HCT116 (cell line): Measurements from ENCODE around the gene MCRIP1. TPM values are rescaled to one million over a fixed set of nuclear protein-coding genes. Genes with fewer than 3 reads are reported as not detected.

Experiments used
- ATAC-seq: fragments of 200-7000 bp; cut with Tn5 transposase; 2 replicates; pipeline ENCODE4 v1.9.1; 2020; ENCODE audit warnings: mild to moderate bottlenecking, moderate library complexity
- BruUV-seq: library from RNA; stranded (reverse); fragments of 400-500 nt; replicated peaks from 2 replicates; lab custom pipeline; 2021; lab: Mats Ljungman, UMichigan
- CTCF ChIA-PET: fragments of 300-600 bp; sonication (Branson Sonifier 250); formaldehyde crosslinking; loops from one replicate; lab custom pipeline; 2021; ENCODE audit warnings: antibody characterized with exemption; lab: Charles Lee
- POLR2A ChIA-PET: fragments of 300-600, 350-600 bp; sonication (Branson Sonifier 250); formaldehyde crosslinking; loops from one replicate; lab custom pipeline; 2021; ENCODE audit warnings: antibody characterized with exemption; lab: Charles Lee
- RAD21 ChIA-PET, 2 experiments: fragments of 300-600 bp; sonication (Branson Sonifier 250); formaldehyde crosslinking; loops; one replicate each; lab custom pipeline; 2023; ENCODE audit warnings: low total read pairs in 2 of 2; ENCODE audit not compliant: uncharacterized antibody in 2 of 2, unreplicated experiment in 2 of 2, low non-redundant PET in 1 of 2; lab: Charles Lee
- DNase-seq: peaks from one replicate; pipeline ENCODE4 v3.0.0-alpha.2; 2010; ENCODE audit warnings: low read depth, low spot score
- H2AFZ ChIP-seq: fragments of 200-600 bp; shearing (Covaris generic), sonication (generic); 2 replicates; pipeline ENCODE4 v1.6.1; 2017; ENCODE audit warnings: low read depth, mixed run types, mixed read lengths, antibody characterized with exemption, low read length; ENCODE audit not compliant: poor library complexity, severe bottlenecking
- H3K27ac ChIP-seq: 2 replicates; pipeline ENCODE4 v1.5.1; 2012; ENCODE audit warnings: low read depth, low read length
- H3K27me3 ChIP-seq: fragments of 200-600 bp; sonication (generic); 2 replicates; pipeline ENCODE4 v1.6.1; 2016; ENCODE audit warnings: mixed run types, low read length, mixed read lengths; ENCODE audit not compliant: insufficient read depth
- H3K36me3 ChIP-seq, 2 experiments: fragments of 200-500 bp in 1 of 2; fragments of 200-600 bp in 1 of 2; sonication (Bioruptor generic) in 1 of 2; sonication (generic) in 1 of 2; 2 replicates each; pipeline versions ENCODE4 v1.5.1 to v1.6.1; 2014 to 2016; ENCODE audit warnings: low read length in 2 of 2, inconsistent platforms in 1 of 2, mixed read lengths in 1 of 2, mixed run types in 1 of 2; ENCODE audit not compliant: insufficient read depth in 2 of 2, control insufficient read depth in 1 of 2
- H3K4me1 ChIP-seq, 2 experiments: fragments of 200-600 bp in 1 of 2; sonication (generic) in 1 of 2; 2 replicates each; pipeline versions ENCODE4 v1.5.1 to v1.6.1; 2012 to 2017; ENCODE audit warnings: low read length in 2 of 2, inconsistent platforms in 1 of 2, mild to moderate bottlenecking in 1 of 2, mixed read lengths in 1 of 2, mixed run types in 1 of 2, moderate library complexity in 1 of 2; ENCODE audit not compliant: insufficient read depth in 2 of 2, control insufficient read depth in 1 of 2
- H3K4me2 ChIP-seq: fragments of 200-600 bp; sonication (generic); 2 replicates; pipeline ENCODE4 v1.6.1; 2017; ENCODE audit warnings: mixed run types, low read length, mixed read lengths
- H3K4me3 ChIP-seq, 2 experiments: fragments of 200-600 bp in 1 of 2; sonication (generic) in 1 of 2; replicated peaks in 1 of 2; 2 replicates each; pipeline ENCODE4 v1.5.1; 2011 to 2016; ENCODE audit warnings: low read length in 2 of 2, control low read depth in 1 of 2, low read depth in 1 of 2, mild to moderate bottlenecking in 1 of 2, mixed read lengths in 1 of 2, mixed run types in 1 of 2
- H3K79me2 ChIP-seq: fragments of 200-600 bp; sonication (generic); 2 replicates; pipeline ENCODE4 v1.6.1; 2017; ENCODE audit warnings: mild to moderate bottlenecking, mixed run types, low read length, moderate library complexity, mixed read lengths; ENCODE audit not compliant: insufficient read depth
- H3K9ac ChIP-seq: fragments of 200-600 bp; sonication (generic); 2 replicates; pipeline ENCODE4 v1.6.1; 2016; ENCODE audit warnings: low read length, mixed read lengths
- H3K9me2 ChIP-seq: fragments of 200-600 bp; sonication (generic), shearing (Covaris generic); 2 replicates; pipeline ENCODE4 v1.6.1; 2017; ENCODE audit warnings: mixed run types, mild to moderate bottlenecking, moderate library complexity; ENCODE audit not compliant: insufficient read depth
- H3K9me3 ChIP-seq, 2 experiments: fragments of 200-500 bp in 1 of 2; fragments of 200-600 bp in 1 of 2; sonication (Bioruptor generic) in 1 of 2; sonication (generic) in 1 of 2; 2 replicates each; pipeline ENCODE4 v1.6.1; 2014 to 2017; ENCODE audit warnings: low read length in 2 of 2, mixed read lengths in 2 of 2, inconsistent platforms in 1 of 2, low read depth in 1 of 2, mild to moderate bottlenecking in 1 of 2, mixed run types in 1 of 2, moderate library complexity in 1 of 2; ENCODE audit not compliant: control insufficient read depth in 1 of 2, insufficient read depth in 1 of 2
- H4K20me1 ChIP-seq: fragments of 200-600 bp; sonication (generic), shearing (Covaris generic); 2 replicates; pipeline ENCODE4 v1.6.1; 2017; ENCODE audit warnings: mixed run types, mild to moderate bottlenecking, moderate library complexity; ENCODE audit not compliant: insufficient read depth
- ATF3 ChIP-seq: IDR thresholded peaks from 2 replicates; pipeline ENCODE4 v1.6.1; 2012
- CEBPB ChIP-seq: IDR thresholded peaks from 2 replicates; pipeline ENCODE4 v1.6.1; 2012; ENCODE audit warnings: low read depth
- CTCF ChIP-seq, 3 experiments: fragments of 200-600 bp in 1 of 3; sonication (generic) in 1 of 3; IDR thresholded peaks in 2 of 3; conservative IDR thresholded peaks in 1 of 3; 2 replicates each; pipeline ENCODE4 v1.5.1; 2012 to 2017; ENCODE audit warnings: low read depth in 2 of 3, low read length in 2 of 3, antibody characterized with exemption in 1 of 3, borderline replicate concordance in 1 of 3, control low read depth in 1 of 3, mild to moderate bottlenecking in 1 of 3, mixed read lengths in 1 of 3, mixed run types in 1 of 3, moderate library complexity in 1 of 3; ENCODE audit not compliant: insufficient read depth in 1 of 3
- EGR1 ChIP-seq: IDR thresholded peaks from 2 replicates; pipeline ENCODE4 v1.6.1; 2012; ENCODE audit warnings: low read depth
- EZH2 ChIP-seq: fragments of 200-600 bp; sonication (generic); IDR thresholded peaks from 2 replicates; pipeline ENCODE4 v1.6.1; 2017; ENCODE audit warnings: antibody characterized with exemption, mixed run types
- FOSL1 ChIP-seq: IDR thresholded peaks from 2 replicates; pipeline ENCODE4 v1.6.1; 2012; ENCODE audit warnings: low read depth
- POLR2A ChIP-seq: IDR thresholded peaks from 2 replicates; pipeline ENCODE4 v1.7.0; 2011; ENCODE audit warnings: borderline replicate concordance; ENCODE audit not compliant: insufficient read depth, insufficient read length; ENCODE audit errors: extremely low read depth
- RAD21 ChIP-seq: IDR thresholded peaks from 2 replicates; pipeline ENCODE4 v1.6.1; 2012; ENCODE audit warnings: low read depth, mild to moderate bottlenecking
- REST ChIP-seq: IDR thresholded peaks from 2 replicates; pipeline ENCODE4 v1.6.1; 2012; ENCODE audit warnings: low read depth
- SIN3A ChIP-seq: IDR thresholded peaks from 2 replicates; pipeline ENCODE4 v1.6.1; 2012; ENCODE audit warnings: low read depth
- TCF7L2 ChIP-seq: IDR thresholded peaks from 2 replicates; pipeline ENCODE4 v1.7.0; 2011; ENCODE audit warnings: borderline replicate concordance, inconsistent platforms; ENCODE audit not compliant: insufficient read depth, insufficient read length; ENCODE audit errors: extremely low read depth
- ZBTB33 ChIP-seq: IDR thresholded peaks from 2 replicates; pipeline ENCODE4 v1.6.1; 2011; ENCODE audit warnings: mild to moderate bottlenecking, low read length, moderate library complexity; ENCODE audit not compliant: insufficient replicate concordance; ENCODE audit errors: extremely low read depth
- ZNF274 ChIP-seq: fragments of 200-500 bp; sonication (Bioruptor generic); IDR thresholded peaks from 2 replicates; pipeline ENCODE4 v1.6.1; 2014; ENCODE audit warnings: mild to moderate bottlenecking, low read depth, low read length, inconsistent platforms
- intact Hi-C: fragments of 100-400 bp; cut with micrococcal nuclease; formaldehyde crosslinking; loops from 2 replicates; pipeline ENCODE4 v1.10.0; 2022
- total RNA-seq: library from RNA; stranded (reverse); gene quantifications from one replicate; pipeline ENCODE4 v1.2.1, GENCODE V29; 2021; ENCODE audit not compliant: unreplicated experiment

The MCRIP1 gene
- total RNA-seq, 1 experiment from 2014 or later, result 59.2 TPM

GRCh38 chr17:81814748-81815645 is 18.1 kb downstream of the MCRIP1 start:
- ChIA-PET POLR2A (no interaction called here), RAD21 (no interaction called here), CTCF (no interaction called here)
- no peak overlapping the region for H3K4me2 ChIP-seq
- no peaks in the 10 kb centered on the region for H3K79me2 ChIP-seq
- no peaks in the 10 kb centered on the region for H3K9me2 ChIP-seq
- no peak overlapping the region for H2AFZ ChIP-seq
- no peak for DNase-seq
- peak overlapping the region; percentile 9; the same call in 1 of the 2 replicates for H3K27ac ChIP-seq
- H3K4me1 ChIP-seq, result peaks cover 3 to 16% of the 10 kb centered on the region in 2 experiments; a peak in 2 of 4 replicates
- intact Hi-C loops, result no loop called here
- no peaks in the 10 kb centered on the region for H3K36me3 ChIP-seq
- BruUV-seq, result no TSS peak
- H3K9ac ChIP-seq, result no peak overlapping the region
- no peaks in the 10 kb centered on the region for H3K9me3 ChIP-seq
- no peaks in the 10 kb centered on the region for H3K27me3 ChIP-seq
- 0 out of 2 replicates have a peak, but pooled peaks have one; percentile 16 for ATAC-seq
- no peak for TF ChIP-seq ZBTB33
- TF ChIP-seq REST, result no peak
- no peak for TF ChIP-seq EZH2
- no peak for TF ChIP-seq ATF3
- no peak for TF ChIP-seq RAD21
- TF ChIP-seq CEBPB, result no peak
- TF ChIP-seq POLR2A, result no peak
- TF ChIP-seq SIN3A, result no peak
- TF ChIP-seq TCF7L2, result no peak
- no peak for TF ChIP-seq ZNF274
- no peak for TF ChIP-seq EGR1
- TF ChIP-seq FOSL1, result no peak
- TF ChIP-seq CTCF (IDR thresholded peaks at IDR 0.05 in 2 of 3, conservative IDR thresholded peaks at IDR 0.05 in 1 of 3; ENCODE audit: borderline replicate concordance in 1 of 3, insufficient read depth in 1 of 3, low read depth in 2 of 3, low read length in 2 of 3), result no peak
- no peak overlapping the region for H3K4me3 ChIP-seq
- no peaks in the 10 kb centered on the region for H4K20me1 ChIP-seq
